ENCODE measurements around the gene GCFC2. TPM values are rescaled to one million over a fixed set of nuclear protein-coding genes. Genes with fewer than 3 reads are reported as not detected.
"Not testable (repeated sequence)": the region's sequence is repeated elsewhere in the genome, so short reads cannot be mapped to it uniquely, and the experiment has no call there.

GCFC2 gene
- total RNA-seq: 10 to 100 TPM; 33.8 to 38.4 TPM

DNA sequence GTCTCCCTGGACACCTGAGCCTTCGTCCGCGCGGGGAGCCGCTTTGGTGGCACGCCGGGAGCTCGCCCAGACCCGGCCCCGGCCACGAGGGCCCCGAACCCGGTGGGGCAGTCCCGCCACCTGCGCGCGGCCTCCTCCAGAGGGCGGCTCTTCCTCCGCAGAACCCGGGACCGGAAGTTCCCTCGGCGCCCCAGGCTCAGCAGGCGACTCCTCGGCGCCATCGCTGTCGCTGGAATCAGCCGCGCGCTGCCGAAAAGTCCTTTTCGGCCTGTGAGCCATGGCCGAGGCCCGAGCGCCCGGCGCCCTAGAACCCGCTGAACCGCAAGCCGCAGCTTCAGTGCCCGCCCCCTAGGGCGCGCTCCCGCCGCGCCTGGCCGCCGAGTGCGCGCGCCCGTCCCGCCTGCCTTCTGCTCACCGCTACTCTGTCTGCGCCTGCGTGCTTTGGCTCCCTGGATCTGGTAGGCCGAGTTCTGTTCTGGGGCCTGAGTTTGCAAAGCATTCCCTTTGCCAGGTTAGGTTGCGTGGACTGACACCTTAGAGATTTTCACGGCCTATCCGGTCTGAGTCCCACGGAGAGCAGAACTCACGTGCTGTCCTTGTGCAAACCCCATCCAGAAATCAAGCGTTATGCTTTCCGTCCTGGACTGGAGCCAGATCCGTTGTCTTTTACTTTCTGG lies at the start of gene GCFC2:
Gene GCFC2 (minus strand): TSS at position 339 of the 677 bp plus-strand sequence. CDS start 60 bp downstream, at position 279.
- peak; percentile 89 for DNase-seq
- Mint-ChIP-seq H3K27me3 (no peaks in the 10 kb centered on the region), H3K9me3 (no peaks in the 10 kb centered on the region), H3K36me3 (peaks cover 25% of the 10 kb centered on the region), H3K27ac (peak within 1 kb of the TSS; percentile 97), H3K4me1 (peaks cover 28% of the 10 kb centered on the region), H3K4me3 (peak within 1 kb of the TSS; percentile 92)

DNA sequence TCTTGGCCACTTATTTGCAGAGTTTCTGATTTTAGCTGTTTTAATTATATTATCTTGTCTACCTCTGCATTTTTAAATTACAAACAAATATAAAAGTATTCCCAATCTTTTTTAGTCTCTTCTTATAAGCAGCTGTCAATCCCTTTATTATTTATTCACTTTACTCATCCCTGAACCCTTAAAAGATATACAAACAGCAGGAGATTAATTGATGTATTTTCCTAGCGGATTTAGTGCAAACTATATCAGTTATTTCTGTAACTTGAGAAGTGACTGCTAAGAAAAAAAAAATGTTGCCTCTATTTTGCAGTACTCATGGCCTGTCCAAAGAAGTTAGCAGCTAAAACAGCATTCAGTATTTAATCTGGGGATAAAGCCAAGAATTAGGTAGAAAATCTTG lies 42.1 kb upstream of the GCFC2 start:
- Mint-ChIP-seq H3K27ac (no peak overlapping the region), H3K4me1 (no peaks in the 10 kb centered on the region), H3K9me3 (peaks cover 2% of the 10 kb centered on the region), H3K27me3 (peaks cover 17% of the 10 kb centered on the region), H3K4me3 (no peak overlapping the region), H3K36me3 (no peaks in the 10 kb centered on the region)
- DNase-seq: no peak

DNA sequence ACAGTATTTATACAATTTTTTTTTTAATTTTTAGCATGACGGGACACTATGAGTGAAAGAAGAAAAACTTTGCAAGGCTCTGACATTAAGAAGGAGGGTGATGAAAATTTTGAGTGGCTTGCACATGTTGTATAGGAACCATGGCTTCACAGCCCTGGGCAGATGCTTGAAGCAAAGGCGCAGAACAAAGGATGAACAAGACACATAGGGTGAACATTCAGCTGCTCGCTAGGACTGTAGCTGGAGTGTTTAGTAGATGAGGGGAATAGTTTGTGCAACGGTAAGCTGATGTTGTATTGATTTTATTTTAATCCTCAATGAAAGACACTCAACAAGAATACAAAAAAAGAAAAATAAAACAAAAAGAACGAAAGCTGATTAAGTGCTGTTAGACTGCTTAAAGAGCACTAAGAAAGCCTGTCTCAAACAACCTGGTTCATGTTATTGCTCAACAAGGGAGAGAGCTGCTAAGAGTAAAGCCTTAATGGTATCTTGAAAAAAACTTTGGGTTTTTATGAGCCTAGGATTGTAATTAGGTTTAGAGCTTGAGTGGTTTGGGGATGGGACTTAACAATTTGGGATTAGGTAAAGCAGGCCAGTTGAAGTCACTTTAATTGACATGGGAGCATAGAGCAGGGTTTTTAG lies 41.2 kb upstream of the GCFC2 start:
- no peak overlapping the region for H3K4me3 Mint-ChIP-seq
- DNase-seq: no peak
- H3K4me1 Mint-ChIP-seq: no peaks in the 10 kb centered on the region
- H3K27ac Mint-ChIP-seq: no peak overlapping the region
- no peaks in the 10 kb centered on the region for H3K36me3 Mint-ChIP-seq
- H3K27me3 Mint-ChIP-seq: peaks cover 15% of the 10 kb centered on the region
- H3K9me3 Mint-ChIP-seq: no peaks in the 10 kb centered on the region

DNA sequence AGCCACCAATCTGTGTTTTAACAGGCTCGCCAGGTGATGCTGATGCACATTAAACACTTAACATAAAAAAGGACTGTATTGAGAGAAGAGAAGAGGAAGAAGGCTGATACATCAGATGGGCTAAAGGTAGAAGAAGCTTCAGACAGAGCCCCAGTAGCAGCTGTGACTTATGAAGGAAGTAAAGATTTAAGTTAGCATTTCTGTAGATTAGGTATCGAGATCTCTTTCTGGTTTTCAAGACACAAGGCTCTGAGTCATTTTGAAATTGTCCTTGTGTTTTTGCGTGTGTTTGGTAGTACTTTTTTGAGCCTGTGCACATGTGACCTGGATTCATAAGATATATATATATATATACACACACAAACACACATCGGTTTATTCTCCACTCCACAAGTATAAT lies 40.6 kb upstream of the GCFC2 start:
- Mint-ChIP-seq H3K4me1 (no peaks in the 10 kb centered on the region), H3K27ac (no peak overlapping the region), H3K4me3 (no peak overlapping the region), H3K9me3 (no peaks in the 10 kb centered on the region), H3K27me3 (peaks cover 15% of the 10 kb centered on the region), H3K36me3 (no peaks in the 10 kb centered on the region)
- DNase-seq: no peak

DNA sequence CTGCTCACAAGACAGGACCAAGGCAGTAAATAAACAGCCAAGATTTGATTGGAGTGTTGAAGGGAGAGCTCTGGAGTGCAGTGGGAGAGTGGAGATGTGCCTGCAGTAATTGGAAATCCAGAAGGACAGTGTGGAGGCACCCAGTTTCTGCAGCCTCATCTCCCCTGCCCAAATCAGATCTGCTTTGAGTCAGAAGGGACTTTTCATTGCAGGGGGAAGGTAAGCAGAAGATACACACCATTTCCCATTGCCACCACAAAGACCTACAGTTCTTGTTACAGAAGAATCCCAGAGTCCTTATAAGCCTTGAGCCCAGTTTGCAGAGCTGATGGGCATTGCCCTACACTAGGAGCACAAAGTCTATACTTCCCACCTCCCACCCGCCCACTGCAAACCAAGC lies 27.2 kb upstream of the GCFC2 start:
- Mint-ChIP-seq H3K27ac (no peak overlapping the region), H3K4me1 (no peaks in the 10 kb centered on the region), H3K9me3 (peaks cover 4% of the 10 kb centered on the region), H3K36me3 (no peaks in the 10 kb centered on the region), H3K4me3 (no peak overlapping the region), H3K27me3 (peaks cover 30% of the 10 kb centered on the region)
- DNase-seq: no peak

DNA sequence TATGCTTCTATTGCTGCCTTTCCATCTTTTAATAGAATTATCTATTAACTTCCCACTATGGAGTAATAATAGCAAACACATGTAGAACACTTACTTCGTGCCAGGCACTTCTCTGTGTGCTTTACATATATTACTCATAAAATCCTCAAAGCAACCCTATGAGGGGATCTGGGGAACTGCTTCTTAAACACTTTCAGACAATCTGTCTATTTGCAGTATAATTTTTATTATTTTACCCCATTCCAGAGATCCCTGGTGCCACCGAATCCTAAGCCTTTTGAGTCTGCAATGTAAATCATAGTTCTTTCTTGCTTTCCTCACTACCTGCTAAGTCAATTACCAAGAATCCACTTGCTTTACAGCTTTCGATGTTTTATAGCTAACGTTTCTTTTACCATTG lies 25.6 kb upstream of the GCFC2 start:
- H3K36me3 Mint-ChIP-seq: no peaks in the 10 kb centered on the region
- no peak overlapping the region for H3K4me3 Mint-ChIP-seq
- H3K27me3 Mint-ChIP-seq: peaks cover 27% of the 10 kb centered on the region
- no peak for DNase-seq
- H3K4me1 Mint-ChIP-seq: no peaks in the 10 kb centered on the region
- no peak overlapping the region for H3K27ac Mint-ChIP-seq
- peaks cover 4% of the 10 kb centered on the region for H3K9me3 Mint-ChIP-seq

DNA sequence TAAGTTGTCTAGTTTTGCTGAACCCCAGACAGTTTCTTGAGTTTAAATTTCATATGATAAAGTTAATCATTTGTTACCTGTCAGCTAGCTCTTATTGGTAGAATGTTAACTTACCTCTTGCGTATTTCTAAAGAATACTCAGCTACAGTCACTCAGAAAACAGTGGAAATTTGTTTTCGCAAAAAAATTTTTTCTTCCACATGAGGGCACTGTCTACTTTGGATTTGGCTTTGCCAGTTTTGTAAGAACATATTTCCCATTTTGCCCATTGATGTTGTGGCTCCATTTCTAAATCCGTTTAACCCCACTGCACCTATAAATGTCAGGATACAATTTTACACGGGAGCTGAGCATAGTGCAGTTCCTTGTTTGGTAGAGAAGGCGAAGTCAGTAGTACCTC lies 19.1 kb upstream of the GCFC2 start:
- Mint-ChIP-seq H3K4me3 (no peak overlapping the region), H3K36me3 (no peaks in the 10 kb centered on the region), H3K9me3 (no peaks in the 10 kb centered on the region), H3K4me1 (no peaks in the 10 kb centered on the region), H3K27ac (no peak overlapping the region), H3K27me3 (peaks cover 7% of the 10 kb centered on the region)
- no peak for DNase-seq

DNA sequence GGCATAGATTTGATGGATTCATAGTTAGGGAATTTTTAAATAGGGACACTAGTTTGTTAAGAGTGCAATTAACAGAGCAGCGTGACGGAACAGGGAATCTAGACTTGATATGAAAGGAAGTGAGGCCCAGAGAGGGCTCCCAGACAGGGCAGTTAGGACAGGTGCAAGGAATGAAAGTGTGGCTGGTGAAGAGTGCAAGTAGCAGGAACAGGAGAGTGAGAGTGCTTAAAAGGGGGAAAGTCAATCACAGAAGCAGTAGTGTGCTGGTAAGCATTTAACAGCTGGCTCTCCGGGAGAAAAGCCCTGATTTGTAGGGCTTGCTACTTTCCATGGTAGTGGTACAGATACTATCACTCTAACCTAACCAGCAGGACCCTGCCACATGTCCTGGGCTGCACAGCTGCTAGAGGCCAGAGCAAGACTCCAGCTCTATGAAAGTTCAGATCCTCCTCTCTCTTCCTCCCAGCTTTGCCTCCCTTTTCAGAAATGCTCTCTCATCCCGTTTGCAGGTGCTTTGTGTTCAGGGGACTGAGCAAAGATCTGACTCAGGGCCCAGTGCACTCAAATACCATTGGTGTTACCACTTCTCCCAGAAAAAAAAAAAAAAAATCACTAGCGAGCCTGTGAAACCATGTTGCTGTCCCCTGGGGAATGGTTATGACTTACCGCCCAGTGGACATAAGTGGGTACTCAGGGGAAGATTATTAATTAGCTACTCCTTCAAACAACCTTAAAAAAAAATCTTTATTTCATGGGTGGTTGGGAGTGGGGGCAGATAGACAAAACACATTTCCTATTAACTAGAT lies 18.1 kb upstream of the GCFC2 start:
- H3K4me3 Mint-ChIP-seq: no peak overlapping the region
- no peaks in the 10 kb centered on the region for H3K4me1 Mint-ChIP-seq
- H3K27me3 Mint-ChIP-seq: peaks cover 7% of the 10 kb centered on the region
- DNase-seq: no peak
- no peaks in the 10 kb centered on the region for H3K36me3 Mint-ChIP-seq
- H3K9me3 Mint-ChIP-seq: no peaks in the 10 kb centered on the region
- no peak overlapping the region for H3K27ac Mint-ChIP-seq

DNA sequence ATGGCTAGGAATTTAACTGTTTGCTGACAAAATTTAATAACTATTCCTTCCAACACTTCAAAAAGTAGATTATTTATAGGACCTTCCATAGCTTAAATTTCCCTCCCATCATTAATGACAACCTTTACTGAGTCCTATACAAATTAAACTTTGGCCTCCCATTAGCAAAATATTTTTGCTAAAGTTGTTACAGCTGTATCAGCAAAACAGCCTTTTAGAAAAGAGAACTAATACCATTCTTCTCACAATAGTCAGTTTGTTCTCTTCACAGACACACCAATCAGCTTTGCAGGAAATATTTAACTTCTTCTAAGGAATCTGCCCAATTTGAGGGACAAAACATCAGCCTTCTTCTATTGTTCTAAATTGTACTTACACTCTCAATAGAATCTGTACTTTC lies 12.0 kb upstream of the GCFC2 start:
- Mint-ChIP-seq H3K9me3 (peaks cover 1% of the 10 kb centered on the region), H3K27me3 (peaks cover 26% of the 10 kb centered on the region), H3K4me1 (no peaks in the 10 kb centered on the region), H3K36me3 (peaks cover 4% of the 10 kb centered on the region), H3K27ac (no peak overlapping the region), H3K4me3 (no peak overlapping the region)
- no peak for DNase-seq

DNA sequence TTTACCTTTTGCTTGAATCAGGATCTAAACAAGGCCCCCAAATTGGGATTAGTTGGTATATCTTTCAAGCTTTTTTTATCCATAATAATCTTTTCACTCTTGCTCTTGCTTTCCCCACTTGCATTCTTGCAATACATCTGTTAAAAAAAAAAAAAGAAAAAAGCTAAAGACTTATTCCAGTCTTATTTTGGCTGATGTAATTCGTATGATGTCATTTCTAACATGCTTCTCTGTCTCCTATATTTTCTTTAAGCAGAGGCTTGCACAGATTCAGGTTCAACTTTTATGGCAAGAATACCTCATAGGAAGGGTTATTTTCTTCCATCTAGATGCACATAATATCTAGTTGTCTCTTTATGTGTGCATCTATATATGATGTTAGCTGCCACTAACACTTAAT lies 9.8 kb upstream of the GCFC2 start:
- H3K4me3 Mint-ChIP-seq: no peak overlapping the region
- no peaks in the 10 kb centered on the region for H3K4me1 Mint-ChIP-seq
- H3K9me3 Mint-ChIP-seq: peaks cover 1% of the 10 kb centered on the region
- H3K27me3 Mint-ChIP-seq: peaks cover 21% of the 10 kb centered on the region
- no peak for DNase-seq
- H3K27ac Mint-ChIP-seq: no peak overlapping the region
- peaks cover 4% of the 10 kb centered on the region for H3K36me3 Mint-ChIP-seq

DNA sequence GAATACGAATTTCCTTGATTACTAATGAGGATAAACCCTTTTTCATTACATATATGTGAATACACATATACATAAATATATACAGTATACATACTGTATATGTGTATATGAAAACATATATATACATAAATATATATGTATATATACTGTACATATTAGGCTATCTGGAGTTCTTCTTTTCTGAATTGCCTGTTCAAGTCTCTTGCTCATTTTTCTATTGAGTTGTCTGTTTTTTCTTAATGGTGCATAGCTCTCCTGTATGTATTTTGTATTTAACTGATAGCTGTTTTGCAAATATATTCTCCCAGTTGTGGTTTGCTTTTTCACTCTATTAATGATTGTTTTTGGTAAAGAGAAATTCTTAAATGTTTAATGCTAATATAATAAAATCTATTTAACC lies 8.9 kb upstream of the GCFC2 start:
- no peak overlapping the region for H3K4me3 Mint-ChIP-seq
- peaks cover 21% of the 10 kb centered on the region for H3K27me3 Mint-ChIP-seq
- DNase-seq: no peak
- no peaks in the 10 kb centered on the region for H3K4me1 Mint-ChIP-seq
- peaks cover 4% of the 10 kb centered on the region for H3K36me3 Mint-ChIP-seq
- H3K27ac Mint-ChIP-seq: no peak overlapping the region
- H3K9me3 Mint-ChIP-seq: peaks cover 1% of the 10 kb centered on the region

DNA sequence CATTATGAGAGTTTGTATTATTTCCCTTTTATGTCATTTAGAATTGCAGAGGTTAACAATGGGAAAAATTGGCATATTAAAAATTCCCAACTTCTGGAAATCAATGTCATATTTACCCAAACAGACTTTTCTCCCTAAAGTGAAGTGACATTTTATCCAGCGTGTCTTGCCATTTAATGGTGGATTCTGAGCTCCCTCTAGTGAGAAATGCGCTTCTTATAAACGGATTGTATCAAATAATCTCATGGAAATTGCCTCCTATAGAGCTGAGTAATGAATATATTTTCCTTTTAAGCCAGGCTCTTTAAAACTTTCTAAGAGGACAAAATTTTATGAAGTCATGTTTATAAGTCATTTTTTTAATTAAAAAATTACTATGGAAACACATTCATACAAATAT lies 5.7 kb upstream of the GCFC2 start:
- H3K27ac Mint-ChIP-seq: no peak overlapping the region
- H3K27me3 Mint-ChIP-seq: peaks cover 4% of the 10 kb centered on the region
- DNase-seq: no peak
- no peak overlapping the region for H3K4me3 Mint-ChIP-seq
- peaks cover 10% of the 10 kb centered on the region for H3K36me3 Mint-ChIP-seq
- peaks cover 1% of the 10 kb centered on the region for H3K9me3 Mint-ChIP-seq
- H3K4me1 Mint-ChIP-seq: no peaks in the 10 kb centered on the region

DNA sequence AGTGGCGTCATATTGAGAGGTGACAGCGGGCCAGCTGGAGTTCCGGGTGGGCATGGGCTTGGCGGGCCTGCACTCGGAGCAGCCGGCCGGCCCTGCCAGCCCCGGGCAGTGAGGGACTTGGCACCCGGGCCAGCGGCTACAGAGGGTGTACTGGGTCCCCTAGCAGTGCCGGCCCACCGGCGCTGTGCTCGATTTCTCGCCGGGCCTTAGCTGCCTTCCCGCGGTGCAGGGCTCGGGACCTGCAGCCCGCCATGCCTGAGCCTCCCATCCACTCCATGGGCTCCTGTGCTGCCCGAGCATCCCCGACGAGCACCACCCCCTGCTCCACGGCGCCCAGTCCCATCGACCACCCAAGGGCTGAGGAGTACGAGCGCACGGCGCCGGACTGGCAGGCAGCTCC lies 875 bp upstream of the GCFC2 start:
- peaks cover 18% of the 10 kb centered on the region for H3K36me3 Mint-ChIP-seq
- peak overlapping the region; percentile 92 for H3K4me3 Mint-ChIP-seq
- not testable (repeated sequence) for H3K9me3 Mint-ChIP-seq, DNase-seq, H3K27me3 Mint-ChIP-seq
- peak overlapping the region; percentile 97 for H3K27ac Mint-ChIP-seq
- H3K4me1 Mint-ChIP-seq: peaks cover 23% of the 10 kb centered on the region

DNA sequence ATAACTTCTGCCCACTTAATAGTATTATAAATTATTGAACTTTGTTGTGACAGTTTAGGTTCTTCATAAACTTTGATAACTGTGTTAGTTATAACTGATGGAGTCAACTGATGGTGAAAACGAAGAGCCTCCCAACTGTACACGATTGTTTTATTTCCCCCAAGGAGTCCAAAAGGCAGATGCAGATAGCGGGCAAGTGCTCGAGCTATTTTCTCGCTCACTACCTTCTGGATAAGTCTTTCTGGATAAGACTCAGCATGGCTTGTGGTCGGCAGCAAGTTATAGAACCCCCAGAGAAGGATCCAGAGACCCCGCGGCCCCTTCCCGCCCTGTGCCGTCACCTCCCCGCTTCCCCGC lies 517 bp downstream of the GCFC2 start:
- Mint-ChIP-seq H3K36me3 (peaks cover 28% of the 10 kb centered on the region), H3K4me1 (peaks cover 28% of the 10 kb centered on the region), H3K27ac (peak overlapping the region; percentile 97), H3K27me3 (no peaks in the 10 kb centered on the region), H3K4me3 (peak overlapping the region; percentile 92), H3K9me3 (no peaks in the 10 kb centered on the region)
- DNase-seq: no peak

DNA sequence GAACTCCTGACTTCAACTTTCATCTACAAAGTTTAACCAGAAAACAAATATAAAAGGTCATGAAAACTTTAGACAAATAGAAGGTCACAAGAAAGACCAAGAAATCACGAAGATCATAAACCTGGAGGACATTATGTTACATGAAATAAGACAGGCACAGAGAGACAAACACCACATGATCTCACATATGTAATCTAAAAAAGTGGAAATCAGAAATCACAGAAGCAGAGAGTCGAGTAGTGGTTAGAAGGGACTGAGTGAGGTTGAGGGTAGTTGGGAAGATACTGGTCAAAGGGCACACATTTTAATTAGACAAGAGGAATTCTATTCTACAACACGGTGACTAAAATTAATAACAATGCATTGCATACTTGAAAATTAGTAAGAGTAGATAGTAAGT lies 1.4 kb downstream of the GCFC2 start:
- H3K27ac Mint-ChIP-seq: peak overlapping the region; percentile 39
- DNase-seq: no peak
- H3K4me1 Mint-ChIP-seq: peaks cover 28% of the 10 kb centered on the region
- no peaks in the 10 kb centered on the region for H3K27me3 Mint-ChIP-seq
- no peaks in the 10 kb centered on the region for H3K9me3 Mint-ChIP-seq
- H3K36me3 Mint-ChIP-seq: peaks cover 37% of the 10 kb centered on the region
- peak overlapping the region; percentile 78 for H3K4me3 Mint-ChIP-seq

All from activated naive CD8-positive, alpha-beta T cell treated with anti-CD3 and anti-CD28 coated beads for 36 hours (primary cell).